NT2/D1 (cell line): ENCODE data around the gene RIOK2.
A peak's percentile ranks its signal among the peaks of the same experiment; 100 is the strongest.

Experiments
- DNase-seq: peaks from one replicate; pipeline ENCODE4 v3.0.0-alpha.2; 2011; ENCODE audit warnings: low read depth, low spot score
- H3K27me3 ChIP-seq: 2 replicates; pipeline ENCODE4 v1.6.0; 2011; ENCODE audit warnings: mild to moderate bottlenecking; ENCODE audit not compliant: insufficient read length, insufficient read depth
- H3K36me3 ChIP-seq: 2 replicates; pipeline ENCODE4 v1.6.1; 2011; ENCODE audit warnings: mild to moderate bottlenecking, low read length, mixed read lengths; ENCODE audit not compliant: insufficient read depth, insufficient read length
- H3K4me1 ChIP-seq: 2 replicates; pipeline ENCODE4 v1.5.1; 2011; ENCODE audit not compliant: insufficient read depth, insufficient read length
- H3K4me3 ChIP-seq: 2 replicates; pipeline ENCODE4 v1.5.1; 2011; ENCODE audit warnings: low read depth; ENCODE audit not compliant: insufficient read length
- H3K9ac ChIP-seq: 2 replicates; pipeline ENCODE4 v1.6.0; 2011; ENCODE audit warnings: low read depth; ENCODE audit not compliant: insufficient read length
- H3K9me3 ChIP-seq: 2 replicates; pipeline ENCODE4 v1.5.1; 2011; ENCODE audit warnings: mild to moderate bottlenecking, low read length; ENCODE audit not compliant: insufficient read depth
- SUZ12 ChIP-seq: IDR thresholded peaks from 2 replicates; pipeline ENCODE4 v1.6.1; 2011; ENCODE audit not compliant: insufficient read length, insufficient read depth; ENCODE audit errors: extremely low read depth
- YY1 ChIP-seq: IDR thresholded peaks from 2 replicates; pipeline ENCODE4 v1.6.1; 2011; ENCODE audit not compliant: insufficient read length, insufficient read depth
- ZNF274 ChIP-seq: IDR thresholded peaks from 2 replicates; pipeline ENCODE4 v1.6.1; 2011; ENCODE audit warnings: mild to moderate bottlenecking, low read depth, low read length

The RIOK2 gene

GRCh38 chr5:97223596-97223995 is 40.5 kb upstream of the RIOK2 start:
- H3K36me3 ChIP-seq = no peaks in the 10 kb centered on the region
- no peak overlapping the region for H3K9ac ChIP-seq
- TF ChIP-seq SUZ12 (no peak), YY1 (no peak), ZNF274 (no peak)
- no peaks in the 10 kb centered on the region for H3K9me3 ChIP-seq
- DNase-seq = no peak
- no peaks in the 10 kb centered on the region for H3K4me1 ChIP-seq
- no peaks in the 10 kb centered on the region for H3K27me3 ChIP-seq
- no peak overlapping the region for H3K4me3 ChIP-seq

DNA sequence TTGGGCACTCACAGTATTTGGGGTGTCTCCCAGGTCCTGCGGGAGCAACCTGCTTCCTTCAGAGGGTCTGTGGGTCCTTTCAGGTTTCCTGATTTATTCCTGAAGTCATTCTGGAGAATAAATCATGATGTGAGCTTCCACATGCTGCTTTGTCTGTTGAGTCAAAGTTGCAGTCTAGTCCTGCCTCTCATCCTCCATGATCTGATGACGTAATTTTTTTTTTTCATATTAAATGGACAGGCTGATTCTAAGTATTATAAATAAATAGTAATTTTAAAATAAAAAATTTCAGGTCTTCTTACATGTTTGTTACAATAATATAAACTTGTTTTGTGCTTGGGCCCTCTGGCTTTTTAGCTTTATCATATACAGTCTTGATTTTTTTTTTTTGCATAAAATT is 26.3 kb upstream of the RIOK2 start:
- Histone ChIP-seq H3K36me3 (no peaks in the 10 kb centered on the region), H3K9me3 (no peaks in the 10 kb centered on the region), H3K4me1 (no peaks in the 10 kb centered on the region), H3K9ac (no peak overlapping the region), H3K4me3 (no peak overlapping the region), H3K27me3 (no peaks in the 10 kb centered on the region)
- no peak for TF ChIP-seq YY1
- TF ChIP-seq ZNF274 = no peak
- TF ChIP-seq SUZ12 = no peak
- no peak for DNase-seq

- no peak for TF ChIP-seq SUZ12
- DNase-seq = no peak
- no peak overlapping the region for H3K4me3 ChIP-seq
These were observed 25.7 kb upstream of the RIOK2 start for GRCh38 chr5:97208714-97209113.

GRCh38 chr5:97208184-97208713 is 25.2 kb upstream of the RIOK2 start:
- H3K4me3 ChIP-seq = no peak overlapping the region
- H3K4me1 ChIP-seq = no peaks in the 10 kb centered on the region
- no peak overlapping the region for H3K9ac ChIP-seq
- DNase-seq = no peak
- H3K9me3 ChIP-seq = no peaks in the 10 kb centered on the region
- no peaks in the 10 kb centered on the region for H3K27me3 ChIP-seq
- no peaks in the 10 kb centered on the region for H3K36me3 ChIP-seq
- TF ChIP-seq YY1 (no peak), ZNF274 (no peak), SUZ12 (no peak)

More at GRCh38 chr5:97208714-97209113, 25.7 kb upstream of the RIOK2 start:
- no peaks in the 10 kb centered on the region for H3K36me3 ChIP-seq
- H3K9me3 ChIP-seq = no peaks in the 10 kb centered on the region
- H3K9ac ChIP-seq = no peak overlapping the region
- no peaks in the 10 kb centered on the region for H3K4me1 ChIP-seq
- no peaks in the 10 kb centered on the region for H3K27me3 ChIP-seq

DNA sequence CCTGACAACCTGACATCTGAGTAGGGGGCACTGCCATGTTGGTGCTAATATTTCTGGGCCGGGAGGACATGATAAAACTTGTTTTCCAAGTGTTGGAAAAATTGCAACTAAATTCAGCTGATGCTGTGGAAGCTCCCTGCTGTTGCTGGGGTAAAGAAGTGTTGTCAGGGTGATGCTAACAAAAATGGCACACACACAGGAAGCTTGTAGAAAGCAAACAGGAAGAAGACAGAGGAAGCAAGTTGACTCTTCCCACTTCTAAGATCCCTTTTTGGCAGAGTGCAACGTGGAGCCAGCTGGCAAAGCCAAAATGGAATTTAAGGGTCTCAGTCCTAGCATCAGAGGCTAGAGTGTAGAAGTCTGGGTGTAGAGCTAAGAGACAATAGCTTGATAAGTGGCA is 11.3 kb upstream of the RIOK2 start:
- no peak for DNase-seq
- Histone ChIP-seq H3K9ac (no peak overlapping the region), H3K4me3 (no peak overlapping the region), H3K27me3 (no peaks in the 10 kb centered on the region), H3K36me3 (no peaks in the 10 kb centered on the region), H3K9me3 (no peaks in the 10 kb centered on the region), H3K4me1 (no peaks in the 10 kb centered on the region)
- no peak for TF ChIP-seq YY1
- TF ChIP-seq SUZ12 = no peak
- TF ChIP-seq ZNF274 = no peak

DNA sequence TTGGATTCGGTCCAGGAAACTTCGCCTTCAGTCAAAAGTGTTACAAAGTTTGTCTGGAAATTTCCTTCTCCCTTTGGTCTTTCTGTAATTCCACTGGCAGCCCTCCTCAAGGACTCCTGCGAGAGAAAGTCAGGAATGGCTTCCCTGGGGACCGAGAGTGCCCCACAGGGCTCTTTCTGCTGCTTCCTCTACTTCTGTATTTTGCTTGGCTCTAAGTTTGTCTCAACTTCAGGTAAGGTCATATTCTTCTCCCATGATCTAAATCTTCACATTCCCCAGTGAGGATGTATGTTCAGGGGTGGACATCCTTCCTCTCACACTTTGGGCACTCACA is 10.3 kb upstream of the RIOK2 start:
- TF ChIP-seq SUZ12 (no peak), ZNF274 (no peak), YY1 (no peak)
- no peak for DNase-seq
- no peaks in the 10 kb centered on the region for H3K36me3 ChIP-seq
- H3K4me1 ChIP-seq = no peaks in the 10 kb centered on the region
- no peaks in the 10 kb centered on the region for H3K9me3 ChIP-seq
- no peak overlapping the region for H3K4me3 ChIP-seq
- H3K9ac ChIP-seq = no peak overlapping the region
- no peaks in the 10 kb centered on the region for H3K27me3 ChIP-seq

- H3K4me3 ChIP-seq = no peak overlapping the region
- peak; percentile 57 for DNase-seq
- H3K9ac ChIP-seq = no peak overlapping the region
- TF ChIP-seq YY1 (peak; percentile 25), ZNF274 (no peak)
- H3K36me3 ChIP-seq = no peaks in the 10 kb centered on the region
- H3K27me3 ChIP-seq = no peaks in the 10 kb centered on the region
- no peaks in the 10 kb centered on the region for H3K4me1 ChIP-seq
- no peaks in the 10 kb centered on the region for H3K9me3 ChIP-seq
These were observed 9.7 kb upstream of the RIOK2 start for GRCh38 chr5:97192580-97193354.
